ENCODE data around the gene RBFA.

DNA sequence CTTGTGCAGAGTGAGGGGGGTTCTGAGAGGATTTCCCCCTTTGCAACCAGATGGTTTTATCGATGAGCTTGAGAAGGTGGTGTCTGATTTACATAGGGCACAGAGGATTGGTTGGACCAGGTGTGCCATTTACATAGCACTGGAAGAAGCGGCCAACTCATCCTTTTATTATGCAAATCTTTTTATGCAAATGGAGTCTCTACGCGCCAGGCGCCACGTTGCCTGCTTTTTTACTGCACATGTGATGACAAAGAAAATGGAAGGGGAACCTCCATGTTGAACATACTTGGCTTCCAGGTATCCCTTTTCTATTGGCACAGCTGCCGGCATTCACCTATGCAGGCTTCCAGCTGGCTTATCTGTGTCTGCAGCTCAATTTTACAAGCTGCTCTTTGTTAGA lies 27.5 kb upstream of the RBFA start:
- TF ChIP-seq POLR2A (IDR thresholded peaks at IDR 0.05), result no peak
- TF ChIP-seq, protein P1, sequence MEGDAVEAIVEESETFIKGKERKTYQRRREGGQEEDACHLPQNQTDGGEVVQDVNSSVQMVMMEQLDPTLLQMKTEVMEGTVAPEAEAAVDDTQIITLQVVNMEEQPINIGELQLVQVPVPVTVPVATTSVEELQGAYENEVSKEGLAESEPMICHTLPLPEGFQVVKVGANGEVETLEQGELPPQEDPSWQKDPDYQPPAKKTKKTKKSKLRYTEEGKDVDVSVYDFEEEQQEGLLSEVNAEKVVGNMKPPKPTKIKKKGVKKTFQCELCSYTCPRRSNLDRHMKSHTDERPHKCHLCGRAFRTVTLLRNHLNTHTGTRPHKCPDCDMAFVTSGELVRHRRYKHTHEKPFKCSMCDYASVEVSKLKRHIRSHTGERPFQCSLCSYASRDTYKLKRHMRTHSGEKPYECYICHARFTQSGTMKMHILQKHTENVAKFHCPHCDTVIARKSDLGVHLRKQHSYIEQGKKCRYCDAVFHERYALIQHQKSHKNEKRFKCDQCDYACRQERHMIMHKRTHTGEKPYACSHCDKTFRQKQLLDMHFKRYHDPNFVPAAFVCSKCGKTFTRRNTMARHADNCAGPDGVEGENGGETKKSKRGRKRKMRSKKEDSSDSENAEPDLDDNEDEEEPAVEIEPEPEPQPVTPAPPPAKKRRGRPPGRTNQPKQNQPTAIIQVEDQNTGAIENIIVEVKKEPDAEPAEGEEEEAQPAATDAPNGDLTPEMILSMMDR (IDR thresholded peaks at IDR 0.05), result no peak
